SK-N-SH (cell line): ENCODE measurements around the gene ZPR1.

Experiments used
- REST ChIP-seq: IDR thresholded peaks from 2 replicates; pipeline ENCODE4 v1.6.1; 2012; ENCODE audit warnings: mild to moderate bottlenecking, low read depth, low read length, moderate library complexity
- YY1 ChIP-seq: IDR thresholded peaks from 2 replicates; pipeline ENCODE4 v1.4.0; 2012; ENCODE audit warnings: low read depth, mild to moderate bottlenecking

- TF ChIP-seq REST (no peak), YY1 (no peak)
Measured at GRCh38 chr11:116800610-116801009, 12.8 kb upstream of the ZPR1 start.
